NCI-H82 (cell line): ENCODE data around the gene CATSPERZ.
"Not testable (repeated sequence)": the region's sequence is repeated elsewhere in the genome, so short reads cannot be mapped to it uniquely, and the experiment has no call there.

Experiments used
- DNase-seq: peaks from one replicate; lab custom pipeline; 2025; lab: John Stamatoyannopoulos, UW

Gene CATSPERZ

GRCh38 chr11:64321026-64321425, 20.9 kb downstream of the CATSPERZ start:
- no peak for DNase-seq

- no peak for DNase-seq
Measured at GRCh38 chr11:64321533-64321932, 21.4 kb downstream of the CATSPERZ start.

- DNase-seq, result no peak
Measured at GRCh38 chr11:64322925-64323260, 22.7 kb downstream of the CATSPERZ start.

GRCh38 chr11:64323373-64323772, 23.2 kb downstream of the CATSPERZ start:
- DNase-seq, result no peak

- DNase-seq, result not testable (repeated sequence)
Measured at GRCh38 chr11:64323984-64324383, 23.8 kb downstream of the CATSPERZ start.

GRCh38 chr11:64324692-64325469, 24.7 kb downstream of the CATSPERZ start:
- no peak for DNase-seq

GRCh38 chr11:64327375-64327774, 27.2 kb downstream of the CATSPERZ start:
- DNase-seq, result no peak

- no peak for DNase-seq
Measured at GRCh38 chr11:64327993-64328392, 27.8 kb downstream of the CATSPERZ start.

GRCh38 chr11:64330888-64331287, 30.7 kb downstream of the CATSPERZ start:
- DNase-seq, result no peak

- DNase-seq, result peak; percentile 74
Measured at GRCh38 chr11:64331569-64332371, 31.6 kb downstream of the CATSPERZ start.

GRCh38 chr11:64333556-64333955, 33.4 kb downstream of the CATSPERZ start:
- no peak for DNase-seq

- peak; percentile 99 for DNase-seq
Measured at GRCh38 chr11:64334764-64335735, 34.9 kb downstream of the CATSPERZ start.

GRCh38 chr11:64337538-64338249, 37.5 kb downstream of the CATSPERZ start:
- DNase-seq, result no peak

- DNase-seq, result no peak
Measured at GRCh38 chr11:64338716-64339115, 38.6 kb downstream of the CATSPERZ start.

GRCh38 chr11:64339286-64339685, 39.1 kb downstream of the CATSPERZ start:
- no peak for DNase-seq

- DNase-seq, result no peak
Measured at GRCh38 chr11:64339754-64340408, 39.7 kb downstream of the CATSPERZ start, which contains the start of gene CCDC88B. Gene CCDC88B (plus strand): TSS chr11:64340204. CDS start chr11:64340267, 63 bp downstream.

GRCh38 chr11:64340671-64341335, 40.6 kb downstream of the CATSPERZ start:
- peak; percentile 52 for DNase-seq

- no peak for DNase-seq
Measured at GRCh38 chr11:64341429-64341828, 41.3 kb downstream of the CATSPERZ start.

- peak; percentile 89 for DNase-seq
Measured at GRCh38 chr11:64341851-64342791, 42.0 kb downstream of the CATSPERZ start.
